GM21717 (cell line): ENCODE results near the gene HTT.

Source experiments
- ATAC-seq: cut with Tn5 transposase; IDR thresholded peaks from one replicate; pipeline ENCODE4 v1.9.1; 2021; ENCODE audit warnings: mild to moderate bottlenecking, moderate library complexity; ENCODE audit not compliant: unreplicated experiment

HTT gene

DNA sequence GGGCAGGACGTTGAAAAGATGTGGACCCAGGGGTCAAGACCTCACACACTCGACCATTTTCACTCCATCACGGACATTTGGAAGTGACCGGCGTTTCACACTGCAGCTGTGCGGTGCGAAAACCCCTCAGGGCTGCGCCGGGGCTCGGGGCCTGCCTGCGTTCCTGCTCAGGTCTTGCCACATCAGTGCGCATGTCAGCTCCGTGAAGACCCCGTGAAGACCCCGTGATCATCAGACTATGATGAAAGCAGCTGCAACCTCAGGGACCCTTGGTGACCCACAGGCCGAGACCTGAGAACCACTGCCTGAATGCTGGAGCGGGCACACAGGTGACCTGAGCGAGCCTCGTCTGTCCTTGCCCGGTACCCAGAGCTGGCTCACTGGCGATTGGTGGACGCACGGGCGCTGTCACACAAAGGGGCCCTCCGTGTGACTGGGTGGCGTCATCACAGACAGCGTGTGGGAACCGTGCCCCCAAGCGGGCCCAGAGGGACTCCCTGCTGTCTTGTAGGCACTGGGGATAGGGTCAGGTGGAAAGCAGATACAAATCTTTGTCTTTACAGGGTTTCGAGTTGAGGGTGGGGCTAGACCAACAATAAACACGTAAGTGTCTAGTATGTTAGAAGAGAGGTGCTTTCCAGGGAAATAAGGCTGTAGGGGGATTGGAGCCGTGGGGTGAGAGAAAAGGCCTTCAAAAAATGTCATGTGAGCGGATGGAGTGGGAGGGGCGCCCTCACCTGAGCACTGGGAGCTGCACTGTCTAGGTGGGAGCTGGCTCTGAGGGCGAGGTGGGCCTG is 187.1 kb downstream of the HTT start:
- ATAC-seq: no peak

DNA sequence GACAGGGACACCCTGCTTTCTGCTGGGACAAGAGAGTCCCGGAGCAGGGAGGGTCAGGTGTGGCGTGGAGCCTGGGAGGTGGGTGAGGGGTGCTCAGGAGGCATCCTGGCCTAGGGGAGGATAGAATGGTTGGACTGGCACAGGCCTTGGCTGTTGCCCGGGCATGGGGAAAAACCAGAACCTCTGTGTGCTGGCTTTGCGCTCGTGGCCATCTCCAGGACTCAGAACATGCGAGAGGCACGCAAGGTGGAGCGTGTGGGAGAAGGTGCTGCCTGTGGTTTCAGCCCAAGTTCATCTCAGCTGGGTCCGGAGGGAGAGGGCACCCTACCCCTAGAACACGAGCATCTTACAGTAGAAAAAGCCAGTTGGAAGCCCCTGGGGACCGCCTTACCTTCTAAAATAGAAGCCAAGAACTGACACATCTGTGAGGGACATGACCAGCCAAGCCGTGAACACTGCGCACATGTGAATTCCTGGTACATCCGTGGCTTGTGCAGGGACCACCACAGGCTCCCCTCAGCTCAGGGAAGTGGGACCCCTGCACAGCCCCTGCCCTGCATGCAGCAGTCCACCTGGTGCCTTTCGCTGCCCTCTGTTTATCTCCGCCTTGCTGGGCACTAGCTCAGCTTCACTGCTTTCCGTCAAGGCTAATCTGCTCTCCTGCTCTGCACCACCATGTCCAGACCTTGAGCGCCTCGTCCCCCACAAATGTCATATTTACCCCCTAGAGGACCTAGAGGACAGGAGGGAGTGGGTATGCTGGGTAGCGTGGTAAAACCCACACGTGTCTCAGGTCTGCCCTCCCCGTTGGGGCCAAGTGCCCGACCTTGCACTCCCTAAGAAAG is 187.9 kb downstream of the HTT start:
- ATAC-seq: no peak

DNA sequence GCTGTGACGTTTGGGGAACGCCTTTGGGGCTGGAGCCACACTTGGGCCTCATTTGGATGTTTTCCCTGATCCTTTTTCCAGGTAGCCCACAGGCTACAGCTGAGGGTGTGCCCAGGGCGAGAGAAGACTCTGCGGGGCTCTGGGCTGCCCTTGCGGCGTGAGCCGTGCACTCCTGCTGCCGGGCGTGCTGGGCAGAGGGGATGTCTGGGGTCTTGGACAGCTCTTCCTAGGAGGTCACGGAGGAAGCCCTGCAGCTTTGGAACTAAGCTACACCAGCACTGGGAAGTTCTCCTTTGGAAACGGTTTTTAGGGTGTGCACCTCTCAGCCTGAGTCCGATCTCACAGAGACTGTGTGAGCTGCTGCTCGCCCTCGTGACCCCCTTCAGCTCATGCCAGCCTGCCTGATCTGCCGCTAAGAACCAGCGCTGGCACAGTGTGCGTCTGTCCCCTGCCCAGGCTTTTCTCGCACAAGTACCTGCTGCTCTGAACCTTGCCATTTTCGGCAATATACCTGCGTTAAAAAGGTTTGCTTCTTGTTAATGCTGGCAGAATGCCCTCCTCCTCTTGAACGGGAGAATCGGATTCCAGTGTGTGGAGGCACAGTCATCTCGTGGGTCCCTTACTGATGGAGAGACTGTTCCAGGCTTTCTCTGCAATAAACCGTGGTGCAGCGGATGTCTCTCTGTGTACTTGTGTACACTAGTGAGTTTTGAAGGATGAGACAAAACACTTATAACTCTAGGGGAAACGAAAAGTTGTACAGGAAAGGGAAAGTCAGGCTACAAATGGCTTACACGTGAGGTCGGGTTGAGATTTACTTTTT is 188.8 kb downstream of the HTT start:
- no peak for ATAC-seq

DNA sequence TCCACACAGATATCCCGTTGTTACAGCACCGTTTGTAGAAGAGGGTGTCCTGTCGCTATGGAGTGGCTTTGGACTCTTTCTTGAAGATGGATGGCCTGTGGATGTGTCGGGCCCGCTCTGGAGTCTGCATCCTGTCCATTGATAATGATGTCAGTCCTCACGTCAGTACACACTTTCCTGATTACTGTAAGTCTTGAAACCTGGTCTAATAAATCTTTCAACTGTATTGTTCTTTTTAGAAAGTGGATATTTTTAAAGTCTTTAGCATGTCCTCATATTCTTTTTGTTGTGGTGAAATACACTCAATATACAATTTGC is 189.4 kb downstream of the HTT start:
- ATAC-seq: no peak

DNA sequence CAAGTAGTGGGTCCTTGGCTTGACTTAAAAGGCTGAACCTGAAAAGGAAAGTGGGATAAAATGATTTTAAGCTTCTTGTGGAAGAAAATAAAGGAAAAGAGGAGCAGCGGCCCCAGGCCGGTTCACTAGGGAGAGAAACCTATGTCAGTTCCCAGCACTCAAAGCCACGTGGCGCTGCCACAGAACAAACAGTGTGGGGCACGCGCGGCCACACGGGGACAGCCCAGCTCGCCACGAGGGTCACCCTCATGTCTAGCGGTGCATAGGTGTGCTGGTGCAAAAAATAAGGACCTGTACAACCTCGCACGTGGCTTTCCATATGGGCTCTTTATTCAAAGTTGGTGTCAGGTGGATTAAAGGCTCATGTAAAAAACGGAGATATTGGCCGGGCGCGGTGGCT is 191.6 kb downstream of the HTT start:
- ATAC-seq: no peak

DNA sequence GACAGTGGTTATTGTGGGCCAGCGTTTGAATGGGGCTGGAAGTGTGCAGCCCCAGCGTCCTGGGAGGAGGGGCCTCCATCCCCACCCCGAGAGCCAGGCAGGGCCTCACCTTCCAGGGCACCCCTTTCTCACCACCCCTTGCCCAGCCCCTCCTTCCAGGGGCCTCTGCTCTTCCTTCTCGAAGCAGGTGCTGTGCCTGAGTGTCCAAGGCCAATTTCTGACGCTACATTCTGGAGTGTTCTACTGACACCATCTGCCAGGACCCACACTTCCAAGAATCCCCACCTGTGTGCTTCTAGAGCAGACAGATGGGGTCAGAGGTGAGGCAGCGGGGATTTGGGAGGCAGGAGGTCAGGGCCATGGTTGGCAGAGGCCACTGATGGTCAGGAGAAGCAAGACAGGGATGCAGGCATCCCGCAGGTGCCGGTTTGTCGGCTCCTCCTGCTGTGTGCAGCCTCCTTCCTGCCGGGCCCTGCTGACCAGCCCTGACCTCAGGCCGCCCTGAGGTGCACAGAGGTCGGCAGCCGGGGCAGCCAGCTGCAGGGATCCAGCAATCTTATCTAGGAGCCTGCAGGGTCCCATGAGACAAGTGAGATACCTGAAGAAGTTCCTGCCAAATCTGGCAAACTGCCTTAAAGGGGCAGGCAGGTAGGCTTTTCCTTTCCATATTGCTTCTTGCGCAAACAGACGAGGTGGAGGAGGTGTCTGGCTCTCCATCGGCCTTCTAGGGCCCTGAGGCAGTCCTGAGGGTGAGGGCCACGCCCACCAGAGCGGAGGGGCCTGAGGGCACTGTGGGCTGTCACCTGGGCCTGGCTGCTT is 193.3 kb downstream of the HTT start:
- no peak for ATAC-seq

DNA sequence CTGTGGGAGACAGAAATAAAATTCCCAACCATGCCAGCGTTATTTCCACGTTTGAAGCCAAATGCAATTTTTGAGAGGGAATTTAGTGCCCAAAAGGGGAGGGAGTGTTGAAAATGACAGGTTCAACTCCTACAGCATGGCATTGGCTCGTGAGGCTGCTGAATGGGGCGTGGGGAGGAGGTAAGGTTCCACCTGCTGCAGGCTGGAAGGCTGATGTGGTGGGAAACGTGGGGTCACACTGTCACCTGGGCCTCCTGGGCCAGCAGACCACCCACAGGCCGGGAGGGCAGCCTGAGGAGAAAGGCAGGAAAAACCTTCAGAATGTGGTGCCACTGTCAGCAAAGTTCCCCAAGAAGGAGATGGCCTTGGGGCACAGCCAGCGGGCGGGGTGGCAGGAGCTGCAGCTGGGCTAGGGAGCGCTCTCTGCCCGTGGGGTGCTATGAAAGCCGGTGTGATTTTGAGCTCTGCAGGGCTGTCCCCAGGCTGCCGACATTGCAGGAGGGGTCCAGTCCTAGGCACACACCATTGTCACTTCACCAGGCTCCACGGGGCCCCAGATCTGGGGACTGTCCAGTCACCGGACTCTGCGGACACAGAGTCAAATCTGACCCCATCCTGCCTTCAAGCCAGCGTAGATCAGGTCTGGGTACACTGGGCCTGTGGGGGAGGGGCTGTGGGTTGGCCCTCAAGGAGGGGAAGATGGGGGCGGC is 194.1 kb downstream of the HTT start:
- ATAC-seq: no peak

DNA sequence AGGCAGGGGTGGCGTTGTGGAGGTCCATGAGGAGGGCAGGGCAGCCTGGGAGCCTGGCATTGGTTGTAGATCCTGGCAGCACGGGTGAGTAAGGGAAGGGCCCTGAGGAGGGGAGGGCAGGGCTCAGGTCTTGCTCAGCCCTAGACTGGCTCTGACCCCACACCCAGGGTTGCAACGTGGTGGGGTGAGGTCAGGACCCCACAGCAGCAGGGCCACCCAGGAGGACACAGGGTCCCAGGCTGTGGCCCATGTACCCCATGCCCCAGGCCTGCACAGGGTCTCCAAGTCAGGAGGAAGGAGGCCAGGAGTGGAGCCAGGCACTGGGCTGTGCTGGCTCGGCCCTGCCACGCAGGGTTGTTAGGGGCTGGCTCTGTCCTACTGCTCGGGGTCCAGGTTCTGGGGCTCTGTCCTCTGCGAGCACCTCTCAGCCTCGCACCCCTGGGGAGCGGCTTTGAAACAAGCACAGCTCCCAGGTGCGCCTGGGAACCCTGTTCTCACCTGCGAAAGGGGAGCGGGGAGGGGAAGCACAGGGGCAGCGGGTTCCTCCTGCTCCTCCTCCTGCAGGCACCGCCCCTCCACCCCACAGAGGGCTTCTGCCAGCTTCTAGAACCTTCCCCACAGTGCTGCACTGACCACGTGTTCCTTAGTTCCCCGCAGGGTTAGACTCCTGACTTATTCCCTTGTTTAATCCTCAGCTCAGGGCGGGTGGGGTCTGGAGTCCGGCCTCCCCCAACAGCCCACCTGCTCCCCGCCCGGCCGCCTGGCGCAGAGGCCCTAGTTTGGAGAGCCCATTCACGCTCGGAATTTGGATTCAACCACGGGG is 194.8 kb downstream of the HTT start:
- ATAC-seq: no peak

DNA sequence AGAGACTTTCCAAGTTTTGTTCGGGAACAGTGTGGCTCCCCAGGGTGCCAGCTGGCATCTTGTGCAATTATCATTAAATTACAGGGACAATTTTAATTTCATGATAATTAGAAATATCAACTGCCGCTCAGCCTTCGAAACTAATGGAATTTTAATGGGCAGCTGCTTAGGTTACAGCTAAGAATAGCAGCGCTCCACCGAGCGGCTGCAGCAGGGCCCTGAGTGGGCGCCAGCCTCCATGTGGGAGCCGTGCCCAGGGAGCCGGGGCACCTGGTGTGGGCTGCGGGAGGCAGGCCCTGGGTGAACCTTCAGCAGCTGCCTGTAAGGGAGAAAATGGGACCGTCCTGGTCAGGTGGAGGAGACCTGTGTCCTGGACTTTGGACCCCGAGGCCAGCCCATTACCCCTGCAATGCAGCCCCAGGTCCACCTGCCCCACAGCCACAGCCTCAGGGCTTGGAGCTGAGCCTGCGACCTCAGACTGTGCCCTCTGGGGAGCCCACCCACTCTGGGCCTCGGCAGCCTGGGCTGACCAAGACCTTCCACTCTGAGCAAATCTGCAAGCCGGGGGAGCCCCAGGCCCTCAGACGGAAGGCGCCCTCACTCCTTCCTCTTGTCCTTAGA is 195.6 kb downstream of the HTT start:
- ATAC-seq: no peak

DNA sequence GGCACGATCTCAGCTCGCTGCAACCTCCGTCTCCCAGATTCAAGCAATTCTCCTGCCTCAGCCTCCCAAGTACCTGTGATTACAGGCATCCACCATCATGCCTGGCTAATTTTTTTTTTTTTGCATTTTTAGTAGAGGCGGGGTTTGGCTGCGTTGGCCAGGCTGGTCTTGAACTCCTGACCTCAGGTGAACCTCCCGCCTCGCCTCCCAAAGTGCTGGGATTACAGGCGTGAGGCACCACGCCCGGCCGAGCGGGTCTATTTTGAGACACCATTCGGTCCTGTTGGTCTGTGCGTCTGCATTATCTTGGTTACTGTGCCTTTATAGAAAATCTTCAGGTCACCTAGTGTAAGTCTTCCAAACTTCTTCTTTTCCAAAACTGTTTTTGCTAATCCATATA is 196.7 kb downstream of the HTT start:
- no peak for ATAC-seq

DNA sequence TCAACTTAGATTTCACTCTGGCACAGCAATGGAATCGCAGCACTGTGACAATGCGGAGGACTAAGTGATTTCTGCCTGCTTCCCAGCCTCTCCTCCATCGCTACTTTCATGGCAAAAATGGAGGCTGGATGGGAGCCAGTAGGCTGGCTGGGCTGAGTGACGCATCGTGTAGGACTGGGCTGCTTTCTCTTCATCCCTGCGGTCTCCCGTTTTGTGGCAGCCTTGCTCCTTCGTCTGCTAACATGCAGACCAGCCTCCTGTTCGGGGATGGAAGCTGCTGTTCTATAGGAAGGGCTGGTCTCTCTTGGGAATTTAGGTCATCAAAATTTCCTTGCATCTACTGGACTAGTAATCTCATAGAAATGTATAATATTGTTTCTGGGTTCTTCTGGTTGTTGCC is 202.5 kb downstream of the HTT start:
- ATAC-seq: no peak

DNA sequence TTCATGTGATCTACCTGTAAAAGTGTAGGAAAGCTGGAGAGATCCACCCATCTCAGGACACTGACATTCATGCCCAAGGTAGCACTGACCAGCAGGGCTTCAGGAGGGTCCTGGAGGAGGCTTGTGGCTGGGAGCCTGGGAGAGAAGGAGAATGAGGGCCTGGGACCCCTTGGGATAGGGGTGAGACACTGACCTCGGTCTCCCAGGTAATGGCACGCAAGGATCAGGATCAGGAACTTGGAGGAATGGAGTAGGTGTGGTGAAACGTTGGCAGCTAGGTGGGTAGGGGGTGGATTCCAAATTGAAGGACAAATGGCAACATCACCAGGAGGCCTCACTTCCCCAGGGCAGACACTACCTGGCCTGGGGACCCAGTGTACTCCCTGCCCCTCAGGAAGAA is 206.0 kb downstream of the HTT start:
- ATAC-seq: no peak

DNA sequence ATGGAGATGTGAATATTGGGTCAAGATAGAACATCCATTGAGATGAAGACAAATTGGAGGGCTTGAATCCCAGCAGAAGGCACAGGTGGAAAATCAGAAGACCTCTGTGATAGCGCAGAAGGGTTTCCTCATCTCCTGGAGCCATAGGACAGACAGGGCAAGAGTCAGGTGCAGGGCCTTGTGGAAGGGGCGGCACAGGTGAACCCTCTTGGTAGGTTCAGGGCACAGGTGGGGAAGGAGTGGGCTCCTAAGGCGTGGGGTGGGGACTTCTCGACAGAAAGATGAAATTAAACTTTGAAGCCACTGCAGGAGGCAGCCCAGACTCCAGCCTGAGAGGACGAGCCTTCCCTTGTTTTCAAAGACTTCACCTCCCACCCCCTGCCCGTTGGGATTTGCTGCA is 209.0 kb downstream of the HTT start:
- no peak for ATAC-seq

DNA sequence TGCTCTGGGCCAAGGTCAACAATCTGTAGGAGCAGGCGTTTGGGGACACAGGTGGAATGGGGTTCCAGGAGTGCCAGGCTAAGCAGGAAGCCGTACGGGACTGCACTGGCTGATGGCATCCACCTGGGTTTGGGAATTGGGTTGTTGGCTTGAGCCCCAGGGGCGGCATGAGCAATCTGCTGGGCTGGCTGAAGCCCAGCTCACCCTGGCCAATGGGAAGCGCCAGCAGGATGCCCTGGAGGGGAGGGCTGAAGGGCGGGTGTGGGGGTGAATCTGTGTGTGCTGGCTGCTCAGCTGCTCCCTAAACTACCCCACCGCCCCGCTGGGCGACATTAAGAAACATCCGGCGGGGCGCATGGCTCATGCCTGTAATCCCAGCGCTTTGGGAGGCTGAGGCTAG is 209.4 kb downstream of the HTT start:
- no peak for ATAC-seq

DNA sequence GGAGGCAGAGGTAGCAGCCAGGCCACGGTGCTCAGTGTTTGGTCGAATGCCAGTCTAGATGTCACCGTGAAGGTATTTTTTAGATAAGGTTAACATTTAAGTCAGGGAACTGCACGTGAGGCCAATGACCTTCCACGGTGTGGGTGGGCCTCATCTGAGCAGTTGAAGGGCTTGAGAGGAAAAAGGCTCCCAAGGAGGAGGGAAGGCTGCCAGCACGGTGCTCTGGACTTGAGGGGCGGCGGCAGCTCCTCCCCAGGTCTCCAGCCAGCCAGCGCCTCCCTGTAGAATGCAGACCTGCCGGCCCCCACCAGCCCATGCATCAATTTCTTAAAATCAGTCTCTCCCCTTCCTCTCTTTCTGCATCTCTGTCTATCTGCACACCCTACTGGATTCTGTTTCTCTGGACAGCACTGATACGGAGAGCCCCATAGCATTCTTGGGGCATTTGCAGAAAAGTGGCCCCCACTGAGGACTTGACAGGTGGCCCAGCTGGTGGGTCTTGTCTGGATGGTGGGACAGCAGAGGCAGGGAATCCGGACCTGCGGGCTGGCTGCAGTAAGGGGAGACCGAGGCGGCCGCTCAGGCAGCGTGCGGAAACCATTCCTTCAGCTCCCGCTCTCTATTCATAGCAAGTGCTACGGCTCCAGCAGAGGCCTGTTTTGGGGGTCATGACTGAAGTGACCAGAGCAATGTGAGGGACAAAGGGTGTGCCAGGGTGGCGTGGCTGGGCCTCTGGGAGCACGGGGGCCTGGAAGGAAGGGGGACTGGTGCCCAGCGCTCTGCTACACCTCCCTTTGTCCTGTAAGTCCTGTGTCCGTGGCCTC is 210.5 kb downstream of the HTT start:
- ATAC-seq: no peak

DNA sequence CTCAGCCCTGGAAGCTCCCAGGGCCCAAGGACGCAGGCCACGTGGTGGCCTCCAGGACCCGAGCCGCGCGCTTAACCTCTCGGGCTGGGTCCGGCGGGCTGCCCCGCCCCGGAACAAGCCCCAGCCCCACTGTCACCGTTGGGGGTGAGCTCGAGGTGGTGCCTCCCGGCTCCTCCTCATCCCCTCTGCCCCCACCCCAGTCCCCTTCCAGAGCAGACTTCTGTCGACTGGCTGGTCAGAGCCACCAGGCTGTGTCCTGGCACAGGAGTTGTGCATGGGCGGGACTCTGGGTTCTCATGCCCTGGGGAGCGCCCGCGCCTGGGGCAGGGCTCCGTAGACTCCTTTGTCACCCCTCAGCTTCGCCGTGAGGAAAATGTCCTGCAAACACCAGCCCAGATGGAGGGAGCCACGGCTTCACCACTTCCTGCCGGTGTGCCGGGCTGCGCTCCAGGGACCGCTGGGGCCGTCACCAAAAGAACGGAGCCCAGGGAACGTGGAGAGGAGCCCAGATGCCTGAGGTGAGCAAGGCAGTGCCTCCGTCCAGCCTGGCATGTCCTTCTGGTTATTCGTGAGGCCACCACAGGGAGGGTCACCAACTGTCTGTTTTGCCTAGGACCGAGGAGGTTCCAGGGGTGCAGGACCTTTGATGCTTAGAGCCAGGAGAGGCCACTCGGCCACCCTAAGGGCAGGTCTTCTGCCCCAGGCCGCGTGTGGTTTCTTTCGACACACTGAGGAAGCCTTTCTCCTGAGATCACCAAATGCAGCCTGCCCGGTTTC is 211.3 kb downstream of the HTT start:
- peak; percentile 82 for ATAC-seq
